GM19372 (cell line): Measurements from ENCODE around the gene GLIS1.

ENCODE experiments used
- ATAC-seq: cut with Tn5 transposase; IDR thresholded peaks from one replicate; pipeline ENCODE4 v1.9.1; 2021; ENCODE audit warnings: mild to moderate bottlenecking, low read depth, moderate library complexity; ENCODE audit not compliant: unreplicated experiment

The GLIS1 gene

GRCh38 chr1:53543778-53544695 lies 194.9 kb downstream of the GLIS1 start:
- no peak for ATAC-seq

GRCh38 chr1:53543130-53543777 lies 195.7 kb downstream of the GLIS1 start:
- no peak for ATAC-seq

- no peak for ATAC-seq
These were observed 196.4 kb downstream of the GLIS1 start for GRCh38 chr1:53542551-53542950.

- ATAC-seq = no peak
These were observed 197.0 kb downstream of the GLIS1 start for GRCh38 chr1:53541761-53542550.

- no peak for ATAC-seq
These were observed 197.7 kb downstream of the GLIS1 start for GRCh38 chr1:53541263-53541625.

GRCh38 chr1:53540604-53541262 lies 198.2 kb downstream of the GLIS1 start:
- no peak for ATAC-seq

- ATAC-seq = no peak
These were observed 199.0 kb downstream of the GLIS1 start for GRCh38 chr1:53539711-53540603.

- ATAC-seq = no peak
These were observed 199.7 kb downstream of the GLIS1 start for GRCh38 chr1:53539226-53539625.

- ATAC-seq = no peak
These were observed 202.4 kb downstream of the GLIS1 start for GRCh38 chr1:53536606-53537005.

- ATAC-seq = no peak
These were observed 203.1 kb downstream of the GLIS1 start for GRCh38 chr1:53535846-53536245.

- no peak for ATAC-seq
These were observed 203.7 kb downstream of the GLIS1 start for GRCh38 chr1:53535226-53535625.

- ATAC-seq = no peak
These were observed 206.1 kb downstream of the GLIS1 start for GRCh38 chr1:53532912-53533311.

GRCh38 chr1:53532377-53532776 lies 206.6 kb downstream of the GLIS1 start:
- ATAC-seq = no peak

- no peak for ATAC-seq
These were observed 208.4 kb downstream of the GLIS1 start for GRCh38 chr1:53530550-53530949.

GRCh38 chr1:53529555-53529954 lies 209.4 kb downstream of the GLIS1 start:
- ATAC-seq = no peak

- ATAC-seq = no peak
These were observed 211.6 kb downstream of the GLIS1 start for GRCh38 chr1:53527368-53527767.

- ATAC-seq = no peak
These were observed 212.4 kb downstream of the GLIS1 start for GRCh38 chr1:53526451-53527101.

- no peak for ATAC-seq
These were observed 213.4 kb downstream of the GLIS1 start for GRCh38 chr1:53525595-53525994.
